H9 (cell line): ENCODE measurements around the gene DDO. TPM values are rescaled to one million over a fixed set of nuclear protein-coding genes. Genes with fewer than 3 reads are reported as not detected.

Experiments used
- DNase-seq: peaks from one replicate; pipeline ENCODE4 v3.0.0-alpha.2; 2017
- H2AFZ ChIP-seq: one replicate; pipeline ENCODE4 v1.6.1; 2013; ENCODE audit warnings: mild to moderate bottlenecking, low read length, control low read depth, moderate library complexity
- H2AK5ac ChIP-seq: 2 replicates; pipeline ENCODE4 v1.6.1; 2013; ENCODE audit warnings: low read length, control low read depth, mixed read lengths; ENCODE audit not compliant: insufficient read length
- H2BK120ac ChIP-seq: one replicate; pipeline ENCODE4 v1.6.1; 2013; ENCODE audit warnings: low read depth, mild to moderate bottlenecking, low read length, control low read depth, inconsistent platforms; ENCODE audit not compliant: poor library complexity, severe bottlenecking
- H2BK12ac ChIP-seq: 2 replicates; pipeline ENCODE4 v1.6.1; 2013; ENCODE audit warnings: low read length, control low read depth, mixed read lengths, low read depth; ENCODE audit not compliant: insufficient read length
- H2BK15ac ChIP-seq: 2 replicates; pipeline ENCODE4 v1.6.1; 2013; ENCODE audit warnings: low read depth, low read length, control low read depth
- H2BK20ac ChIP-seq: one replicate; pipeline ENCODE4 v1.6.1; 2013; ENCODE audit warnings: low read depth, mild to moderate bottlenecking, low read length, control low read depth, inconsistent platforms; ENCODE audit not compliant: poor library complexity, severe bottlenecking
- H2BK5ac ChIP-seq: 2 replicates; pipeline ENCODE4 v1.6.1; 2013; ENCODE audit warnings: low read length, control low read depth, mixed read lengths; ENCODE audit not compliant: insufficient read length
- H3K14ac ChIP-seq: 2 replicates; pipeline ENCODE4 v1.6.1; 2013; ENCODE audit warnings: low read length, control low read depth; ENCODE audit not compliant: insufficient read depth
- H3K18ac ChIP-seq: 2 replicates; pipeline ENCODE4 v1.6.1; 2013; ENCODE audit warnings: low read depth, mild to moderate bottlenecking, mixed read lengths, low read length, control low read depth; ENCODE audit not compliant: insufficient read length
- H3K23ac ChIP-seq: 2 replicates; pipeline ENCODE4 v1.6.1; 2013; ENCODE audit warnings: low read length, control low read depth, mixed read lengths, low read depth; ENCODE audit not compliant: insufficient read length
- H3K23me2 ChIP-seq: 2 replicates; pipeline ENCODE4 v1.6.1; 2013; ENCODE audit warnings: low read depth, mild to moderate bottlenecking, mixed read lengths, low read length, control low read depth; ENCODE audit not compliant: insufficient read length, poor library complexity, severe bottlenecking
- H3K27ac ChIP-seq: 2 replicates; pipeline ENCODE4 v1.5.1; 2013; ENCODE audit warnings: low read length, control low read depth, mixed read lengths, low read depth; ENCODE audit not compliant: insufficient read length
- H3K27me3 ChIP-seq: 2 replicates; pipeline ENCODE4 v1.6.1; 2013; ENCODE audit warnings: low read length, control low read depth, inconsistent platforms; ENCODE audit not compliant: insufficient read depth
- H3K4ac ChIP-seq: 2 replicates; pipeline ENCODE4 v1.6.1; 2013; ENCODE audit warnings: low read depth, mild to moderate bottlenecking, control low read depth, inconsistent platforms, low read length, moderate library complexity
- H3K4me1 ChIP-seq: 2 replicates; pipeline ENCODE4 v1.6.1; 2013; ENCODE audit warnings: low read length, control low read depth, inconsistent platforms; ENCODE audit not compliant: insufficient read depth
- H3K4me2 ChIP-seq: 2 replicates; pipeline ENCODE4 v1.6.1; 2013; ENCODE audit warnings: low read length, control low read depth, mixed read lengths; ENCODE audit not compliant: insufficient read length, insufficient read depth
- H3K56ac ChIP-seq: 2 replicates; pipeline ENCODE4 v1.6.1; 2013; ENCODE audit warnings: low read depth, mild to moderate bottlenecking, mixed read lengths, low read length, control low read depth; ENCODE audit not compliant: insufficient read length
- H3K79me1 ChIP-seq: 2 replicates; pipeline ENCODE4 v1.6.1; 2013; ENCODE audit warnings: low read depth, mild to moderate bottlenecking, moderate library complexity, low read length, control low read depth, inconsistent platforms; ENCODE audit not compliant: insufficient read depth, poor library complexity, severe bottlenecking
- H3K79me2 ChIP-seq: 2 replicates; pipeline ENCODE4 v1.6.1; 2013; ENCODE audit warnings: low read length, control low read depth, inconsistent platforms; ENCODE audit not compliant: insufficient read depth
- H3K9ac ChIP-seq: 2 replicates; pipeline ENCODE4 v1.6.1; 2013; ENCODE audit warnings: low read length, control low read depth, mixed read lengths; ENCODE audit not compliant: insufficient read length; ENCODE audit errors: extremely low read depth
- H3K9me3 ChIP-seq: one replicate; pipeline ENCODE4 v1.6.1; 2013; ENCODE audit warnings: low read depth, low read length, inconsistent platforms; ENCODE audit not compliant: control insufficient read depth
- H3T11ph ChIP-seq: one replicate; pipeline ENCODE4 v1.6.1; 2013; ENCODE audit warnings: mild to moderate bottlenecking, low read length, control low read depth, inconsistent platforms
- H4K20me1 ChIP-seq: one replicate; pipeline ENCODE4 v1.6.1; 2013; ENCODE audit not compliant: control insufficient read depth, insufficient read length, insufficient read depth
- H4K5ac ChIP-seq: 2 replicates; pipeline ENCODE4 v1.6.1; 2013; ENCODE audit warnings: low read depth, mild to moderate bottlenecking, mixed read lengths, low read length, control low read depth; ENCODE audit not compliant: insufficient read length
- H4K8ac ChIP-seq: replicated peaks from 2 replicates; pipeline ENCODE4 v1.6.1; 2013; ENCODE audit warnings: low read length, control low read depth, mixed read lengths, low read depth; ENCODE audit not compliant: insufficient read length
- H4K91ac ChIP-seq: 2 replicates; pipeline ENCODE4 v1.6.1; 2013; ENCODE audit warnings: low read depth, mild to moderate bottlenecking, moderate library complexity, mixed read lengths, low read length, control low read depth; ENCODE audit not compliant: insufficient read length
- H3K27ac Mint-ChIP-seq, 3 experiments: 2 replicates in 2 of 3; 3 replicates in 1 of 3; pipeline ENCODE4 v1.8.0; 2020 to 2021; ENCODE audit warnings: mixed read lengths in 3 of 3, mild to moderate bottlenecking in 1 of 3, moderate library complexity in 1 of 3
- H3K27me3 Mint-ChIP-seq: 2 replicates; pipeline ENCODE4 v1.8.0; 2021; ENCODE audit warnings: low read depth, mild to moderate bottlenecking, moderate library complexity, mixed read lengths
- H3K36me3 Mint-ChIP-seq, 3 experiments: 2 replicates in 2 of 3; 3 replicates in 1 of 3; pipeline ENCODE4 v1.8.0; 2020 to 2021; ENCODE audit warnings: low read depth in 3 of 3, mixed read lengths in 3 of 3; ENCODE audit not compliant: insufficient read depth in 1 of 3
- H3K4me1 Mint-ChIP-seq, 2 experiments: 2 replicates each; pipeline ENCODE4 v1.8.0; 2020; ENCODE audit warnings: mixed read lengths in 2 of 2
- H3K4me3 Mint-ChIP-seq, 2 experiments: 2 replicates in 1 of 2; 3 replicates in 1 of 2; pipeline ENCODE4 v1.8.0; 2020 to 2021; ENCODE audit warnings: mild to moderate bottlenecking in 2 of 2, mixed read lengths in 2 of 2, moderate library complexity in 1 of 2
- H3K9me3 Mint-ChIP-seq, 2 experiments: 2 replicates in 1 of 2; 3 replicates in 1 of 2; pipeline ENCODE4 v1.8.0; 2020; ENCODE audit warnings: mild to moderate bottlenecking in 2 of 2, mixed read lengths in 2 of 2, moderate library complexity in 1 of 2
- CTCF ChIP-seq: fragments of 200-600 bp; sonication (generic); conservative IDR thresholded peaks from 3 replicates; pipeline ENCODE4 v1.8.0; 2021; ENCODE audit warnings: antibody characterized with exemption, mild to moderate bottlenecking
- WGBS: extraction: QIAGEN DNeasy Blood & Tissue Kit; methylation state at CpG from one replicate; pipeline ENCODE4 v1.1.7; 2013; ENCODE audit warnings: missing lambda C conversion rate, low lambda C conversion rate, mixed read lengths; ENCODE audit not compliant: insufficient read length; ENCODE audit errors: extremely low coverage; 5-methylcytosine and 5-hydroxymethylcytosine counted together
- total RNA-seq: library from RNA; stranded (reverse); gene quantifications from 2 replicates; pipeline ENCODE4 v1.2.1, GENCODE V29; 2021

DDO gene
- total RNA-seq, 1 experiment from 2014 or later = not detected

GRCh38 chr6:110419028-110419739 is 3.8 kb upstream of the DDO start:
- H2AFZ ChIP-seq = no peak overlapping the region
- no peak overlapping the region for H4K8ac ChIP-seq
- H2BK120ac ChIP-seq = no peak overlapping the region
- H2BK15ac ChIP-seq = no peak overlapping the region
- no peak overlapping the region for H3K56ac ChIP-seq
- H3K4ac ChIP-seq = no peak overlapping the region
- H3K27me3 ChIP-seq = no peaks in the 10 kb centered on the region
- H2BK20ac ChIP-seq = no peak overlapping the region
- H3K4me3 Mint-ChIP-seq = no peak overlapping the region; a peak in 1 of 5 replicates
- H3K18ac ChIP-seq = no peak overlapping the region
- no peak overlapping the region for H3K14ac ChIP-seq
- H3K23me2 ChIP-seq = no peaks in the 10 kb centered on the region
- H3K4me2 ChIP-seq = no peak overlapping the region
- H3K9me3 ChIP-seq = no peaks in the 10 kb centered on the region
- H3K79me1 ChIP-seq = no peaks in the 10 kb centered on the region
- WGBS = no CpG with 5 or more reads among the region's 6 CpGs
- no peak overlapping the region for H3K23ac ChIP-seq
- H3K79me2 ChIP-seq = no peaks in the 10 kb centered on the region
- no peaks in the 10 kb centered on the region for H3K4me1 ChIP-seq
- TF ChIP-seq CTCF = no peak
- H2AK5ac ChIP-seq = no peak overlapping the region
- H4K5ac ChIP-seq = no peak overlapping the region
- no peak overlapping the region for H3K9ac ChIP-seq
- peaks cover 2% of the 10 kb centered on the region for H3K27me3 Mint-ChIP-seq
- peaks cover 0 to 6% (median 4%) of the 10 kb centered on the region in 3 experiments; a peak in 1 of 7 replicates for H3K36me3 Mint-ChIP-seq
- no peaks in the 10 kb centered on the region for H3K4me1 Mint-ChIP-seq
- no peak overlapping the region for H4K91ac ChIP-seq
- no peaks in the 10 kb centered on the region for H4K20me1 ChIP-seq
- H3K27ac Mint-ChIP-seq = no peak overlapping the region
- H2BK12ac ChIP-seq = no peak overlapping the region
- H3K27ac ChIP-seq = no peak overlapping the region
- H3T11ph ChIP-seq = no peak overlapping the region
- DNase-seq = no peak
- no peak overlapping the region for H2BK5ac ChIP-seq
- H3K9me3 Mint-ChIP-seq = peaks cover 4 to 7% of the 10 kb centered on the region in 2 experiments; a peak in 3 of 5 replicates
